Activated naive CD4-positive, alpha-beta T cell treated with anti-CD3 and anti-CD28 coated beads for 36 hours (primary cell): Measurements from ENCODE around the gene PDP2. TPM values are rescaled to one million over a fixed set of nuclear protein-coding genes. Genes with fewer than 3 reads are reported as not detected.
A peak's percentile ranks its signal among the peaks of the same experiment; 100 is the strongest.

Experiments
- CTCF ChIA-PET: fragments of 350-600 bp; sonication (Branson Sonifier 250); formaldehyde crosslinking; loops from one replicate; lab custom pipeline; 2021; ENCODE audit warnings: antibody characterized with exemption; lab: Charles Lee
- DNase-seq: peaks from one replicate; pipeline ENCODE4 v3.0.0-alpha.2; 2020
- H3K27ac Mint-ChIP-seq: one replicate; pipeline ENCODE4 v1.8.0; 2021; ENCODE audit warnings: mild to moderate bottlenecking, mixed read lengths
- H3K27me3 Mint-ChIP-seq: one replicate; pipeline ENCODE4 v1.8.0; 2021; ENCODE audit warnings: low read depth, mixed read lengths
- H3K36me3 Mint-ChIP-seq: one replicate; pipeline ENCODE4 v1.8.0; 2021; ENCODE audit warnings: low read depth, mixed read lengths
- H3K4me1 Mint-ChIP-seq: one replicate; pipeline ENCODE4 v1.8.0; 2021; ENCODE audit warnings: low read depth, mixed read lengths
- H3K4me3 Mint-ChIP-seq: one replicate; pipeline ENCODE4 v1.8.0; 2021; ENCODE audit warnings: mild to moderate bottlenecking, moderate library complexity, mixed read lengths
- H3K9me3 Mint-ChIP-seq: one replicate; pipeline ENCODE4 v1.8.0; 2021; ENCODE audit warnings: mixed read lengths
- intact Hi-C: fragments of 100-400 bp; cut with micrococcal nuclease; formaldehyde crosslinking; loops from one replicate; pipeline ENCODE4 v1.15.1; 2023
- total RNA-seq, 2 experiments: library from RNA; stranded (reverse); gene quantifications; one replicate each; pipeline ENCODE4 v1.2.3, GENCODE V29; 2021

The PDP2 gene, protein sequence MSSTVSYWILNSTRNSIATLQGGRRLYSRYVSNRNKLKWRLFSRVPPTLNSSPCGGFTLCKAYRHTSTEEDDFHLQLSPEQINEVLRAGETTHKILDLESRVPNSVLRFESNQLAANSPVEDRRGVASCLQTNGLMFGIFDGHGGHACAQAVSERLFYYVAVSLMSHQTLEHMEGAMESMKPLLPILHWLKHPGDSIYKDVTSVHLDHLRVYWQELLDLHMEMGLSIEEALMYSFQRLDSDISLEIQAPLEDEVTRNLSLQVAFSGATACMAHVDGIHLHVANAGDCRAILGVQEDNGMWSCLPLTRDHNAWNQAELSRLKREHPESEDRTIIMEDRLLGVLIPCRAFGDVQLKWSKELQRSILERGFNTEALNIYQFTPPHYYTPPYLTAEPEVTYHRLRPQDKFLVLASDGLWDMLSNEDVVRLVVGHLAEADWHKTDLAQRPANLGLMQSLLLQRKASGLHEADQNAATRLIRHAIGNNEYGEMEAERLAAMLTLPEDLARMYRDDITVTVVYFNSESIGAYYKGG
- total RNA-seq, result 10 to 100 TPM; 18.8 to 20.6 TPM

DNA sequence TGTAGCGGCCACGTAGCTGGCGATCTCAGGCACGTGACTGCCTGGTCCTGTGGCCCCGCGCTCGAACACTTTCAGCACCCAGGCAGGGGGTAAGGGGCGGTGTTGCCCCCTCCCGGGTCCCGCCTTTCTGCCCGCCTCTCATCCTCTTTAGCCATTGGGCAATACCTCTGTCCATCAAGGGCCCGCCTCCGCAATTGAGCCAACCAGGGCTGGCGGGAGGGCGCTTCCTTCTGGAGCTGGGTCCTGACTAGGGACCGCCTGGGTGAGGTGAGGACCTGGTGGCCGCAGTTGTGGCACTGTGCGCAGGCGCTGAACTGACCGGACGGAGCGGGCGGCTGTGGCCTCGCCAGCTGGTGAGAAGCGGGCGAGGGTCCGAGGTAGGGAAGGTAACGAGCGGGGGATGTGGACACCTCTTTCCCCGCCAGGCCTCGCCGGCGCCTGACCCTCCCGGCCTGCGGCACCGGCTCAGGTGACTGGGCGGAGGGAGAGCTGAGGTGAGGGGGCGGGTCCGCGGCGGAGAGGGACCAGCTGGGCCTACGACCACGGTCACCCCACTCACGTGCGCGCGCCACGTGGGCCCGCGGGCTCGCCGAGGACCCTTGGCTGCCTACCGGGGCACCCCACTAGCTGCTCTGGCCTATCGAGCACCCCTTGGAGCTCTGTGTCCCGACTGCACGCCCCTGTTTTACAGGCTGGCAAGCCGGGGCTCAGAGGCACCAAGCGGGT lies at the start of gene PDP2:
PDP2 (plus strand) TSS at position 228 of the 726 bp plus-strand sequence. CDS start 3,770 bp downstream, outside the sequence.
- Mint-ChIP-seq H3K36me3 (peaks cover 12% of the 10 kb centered on the region), H3K4me3 (peak within 1 kb of the TSS; percentile 97), H3K27ac (peak within 1 kb of the TSS; percentile 87), H3K9me3 (peaks cover 2% of the 10 kb centered on the region), H3K4me1 (peaks cover 51% of the 10 kb centered on the region), H3K27me3 (no peaks in the 10 kb centered on the region)
- intact Hi-C loops, result no loop called here
- peak; percentile 96 for DNase-seq
- CTCF ChIA-PET, result interaction anchor here (0.9 to 3.8 kb wide), 11 partner anchors 9 to 129 kb away, joined by 3 to 32 read pairs (median 4); partner anchors contain the start of genes DYNC1LI2 and NAE1

DNA sequence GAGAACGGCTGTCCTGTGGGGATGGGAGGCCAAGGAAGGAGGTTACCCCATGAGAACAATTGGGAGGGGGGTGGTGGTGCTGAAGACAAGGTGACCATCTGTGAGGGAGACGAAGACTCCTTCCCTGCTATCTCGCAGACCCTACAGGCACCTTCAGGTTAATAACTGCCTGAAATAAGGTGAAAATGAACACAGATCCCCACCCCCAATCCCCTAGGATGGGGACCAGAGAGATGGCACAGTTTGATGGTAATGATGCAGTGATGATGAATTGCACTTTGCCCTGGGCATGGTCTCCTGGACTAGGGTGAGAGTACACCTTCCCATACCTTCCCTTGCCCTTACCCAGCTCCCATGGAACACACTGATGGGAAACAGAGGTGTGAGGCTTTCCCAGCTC lies 48.1 kb upstream of the PDP2 start:
- H3K27ac Mint-ChIP-seq, result no peak overlapping the region
- peaks cover 8% of the 10 kb centered on the region for H3K36me3 Mint-ChIP-seq
- intact Hi-C loops, result no loop called here

DNA sequence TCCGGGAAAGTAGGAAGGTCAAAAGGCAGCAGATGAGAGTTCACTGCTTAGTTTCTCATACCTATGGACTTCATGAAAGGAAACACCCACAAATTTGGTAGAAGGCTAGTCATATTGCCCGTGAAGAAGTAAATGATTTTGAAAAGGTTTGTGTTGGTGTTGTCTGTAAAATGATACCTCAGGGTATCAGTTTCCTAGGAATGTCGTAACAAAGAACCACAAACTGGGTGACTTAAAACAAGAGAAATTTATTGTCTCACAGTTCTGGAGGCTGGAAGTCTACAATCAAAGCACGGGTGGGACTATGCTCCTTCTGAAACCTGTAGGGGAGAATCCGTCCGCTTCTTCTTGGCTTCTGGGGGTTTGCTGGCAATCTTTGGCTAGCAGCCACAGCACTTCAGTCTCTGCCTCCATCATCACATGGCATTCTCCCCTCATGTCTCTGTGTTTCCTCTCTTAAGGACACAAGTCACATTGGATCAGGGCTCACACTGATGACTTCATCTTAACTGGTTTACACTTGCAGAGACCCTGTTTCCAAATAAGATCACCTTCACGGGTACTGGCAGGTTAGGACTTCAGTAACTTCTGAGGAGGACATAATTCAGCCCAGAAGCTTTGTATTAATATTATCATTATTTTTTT lies 47.5 kb upstream of the PDP2 start:
- Mint-ChIP-seq H3K36me3 (peaks cover 5% of the 10 kb centered on the region), H3K27me3 (no peaks in the 10 kb centered on the region), H3K4me1 (peaks cover 22% of the 10 kb centered on the region), H3K4me3 (no peak overlapping the region), H3K27ac (no peak overlapping the region), H3K9me3 (no peaks in the 10 kb centered on the region)
- intact Hi-C loops, result no loop called here
- CTCF ChIA-PET, result interaction anchor here (1.1 to 8.5 kb wide), 4 partner anchors 13 to 49 kb away, joined by 3 to 132 read pairs (median 28); partner anchors contain the start of gene CA7
- no peak for DNase-seq

More for the DNA sequence above, 48.1 kb upstream of the PDP2 start:
- H3K9me3 Mint-ChIP-seq, result no peaks in the 10 kb centered on the region
- H3K27me3 Mint-ChIP-seq, result no peaks in the 10 kb centered on the region
- peaks cover 25% of the 10 kb centered on the region for H3K4me1 Mint-ChIP-seq
- no peak overlapping the region for H3K4me3 Mint-ChIP-seq
- CTCF ChIA-PET, result interaction anchor here (1.1 to 8.5 kb wide), 8 partner anchors 10 to 101 kb away, joined by 3 to 132 read pairs (median 6); partner anchors contain the start of gene CA7
- no peak for DNase-seq

- CTCF ChIA-PET, result interaction anchor here (8.5 kb wide), 1 partner anchor 33 kb away, joined by 132 read pairs; no protein-coding TSS in a partner anchor
- Mint-ChIP-seq H3K4me1 (peaks cover 5% of the 10 kb centered on the region), H3K27ac (no peak overlapping the region), H3K36me3 (no peaks in the 10 kb centered on the region), H3K27me3 (no peaks in the 10 kb centered on the region), H3K9me3 (no peaks in the 10 kb centered on the region), H3K4me3 (no peak overlapping the region)
- intact Hi-C loops, result no loop called here
- DNase-seq, result no peak
These were observed 45.6 kb upstream of the PDP2 start for GRCh38 chr16:66834746-66835145.

DNA sequence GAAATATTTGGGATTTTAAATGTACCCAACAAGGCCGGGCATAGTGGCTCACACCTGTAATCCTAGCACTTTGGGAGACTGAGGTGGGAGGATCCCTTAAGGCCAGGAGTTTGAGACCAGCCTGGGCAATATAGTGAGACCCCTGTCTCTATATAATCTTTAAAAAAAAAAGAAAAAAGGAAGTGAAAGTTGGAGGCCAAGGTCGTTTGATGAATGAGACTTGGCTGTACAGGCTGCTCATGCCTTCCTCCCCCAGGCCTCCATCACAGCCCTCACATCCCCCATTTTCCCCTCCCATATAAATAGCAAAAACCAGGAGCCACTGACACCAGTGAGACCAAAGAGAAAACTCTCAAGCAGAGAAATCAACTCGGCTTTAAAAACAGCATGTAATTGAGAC lies 39.4 kb upstream of the PDP2 start:
- CTCF ChIA-PET, result no interaction called here
- Mint-ChIP-seq H3K27ac (no peak overlapping the region), H3K4me3 (no peak overlapping the region), H3K9me3 (no peaks in the 10 kb centered on the region), H3K4me1 (peaks cover 5% of the 10 kb centered on the region), H3K36me3 (no peaks in the 10 kb centered on the region), H3K27me3 (peaks cover 24% of the 10 kb centered on the region)
- no peak for DNase-seq
- intact Hi-C loops, result no loop called here

DNA sequence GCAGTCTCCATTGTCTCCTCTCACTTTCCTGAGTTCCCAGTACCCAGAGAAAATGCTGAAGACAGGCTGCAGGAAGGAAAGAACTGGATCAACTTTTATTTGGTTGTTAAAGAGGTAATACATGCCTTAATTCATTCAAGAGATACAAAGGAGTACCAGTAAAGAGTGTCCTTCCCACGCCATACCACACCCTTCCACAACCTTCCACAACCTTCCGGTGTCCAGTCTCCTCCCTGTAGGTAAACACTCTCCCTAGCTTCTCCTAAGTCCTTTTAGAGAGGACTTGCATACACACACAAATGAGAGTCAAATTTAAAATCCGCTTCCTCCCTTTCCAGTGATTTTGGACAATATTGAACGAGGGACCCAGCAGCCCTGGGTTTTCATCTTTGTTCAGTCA lies 38.9 kb upstream of the PDP2 start:
- CTCF ChIA-PET, result interaction anchor here (0.8 to 8.8 kb wide), 3 partner anchors 11 to 31 kb away, joined by 3 to 50 read pairs (median 5); partner anchors contain the start of gene NAE1
- intact Hi-C loops, result no loop called here
- Mint-ChIP-seq H3K27ac (no peak overlapping the region), H3K9me3 (no peaks in the 10 kb centered on the region), H3K36me3 (no peaks in the 10 kb centered on the region), H3K4me1 (peaks cover 5% of the 10 kb centered on the region), H3K27me3 (peaks cover 28% of the 10 kb centered on the region), H3K4me3 (no peak overlapping the region)
- no peak for DNase-seq

DNA sequence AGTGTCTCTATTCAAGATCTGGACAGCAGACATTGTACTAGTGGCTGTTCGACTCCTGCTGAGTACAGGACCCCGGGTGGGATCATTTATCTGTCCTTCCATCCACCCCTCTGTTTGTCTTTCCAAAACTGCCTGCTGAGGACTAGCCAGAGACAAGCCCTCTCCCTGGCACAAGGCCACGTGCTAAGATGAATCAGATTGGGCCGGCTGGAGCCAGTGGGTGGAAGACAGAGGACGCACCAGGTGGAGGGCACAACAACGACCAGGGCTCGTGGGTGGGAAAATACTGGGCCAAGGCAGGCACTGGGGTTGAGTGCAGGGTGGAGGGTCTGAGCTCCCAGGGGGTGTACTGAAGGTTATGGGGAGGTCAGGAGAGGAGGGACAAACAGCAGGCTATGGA lies 37.5 kb upstream of the PDP2 start:
- Mint-ChIP-seq H3K4me3 (no peak overlapping the region), H3K36me3 (no peaks in the 10 kb centered on the region), H3K27ac (no peak overlapping the region), H3K9me3 (no peaks in the 10 kb centered on the region), H3K4me1 (peaks cover 5% of the 10 kb centered on the region), H3K27me3 (peaks cover 32% of the 10 kb centered on the region)
- intact Hi-C loops, result no loop called here
- CTCF ChIA-PET, result interaction anchor here (1.1 to 8.8 kb wide), 3 partner anchors 12 to 101 kb away, joined by 3 to 50 read pairs (median 10); partner anchors contain the start of gene NAE1
- no peak for DNase-seq

- peaks cover 5% of the 10 kb centered on the region for H3K4me1 Mint-ChIP-seq
- no peaks in the 10 kb centered on the region for H3K9me3 Mint-ChIP-seq
- no peak for DNase-seq
- CTCF ChIA-PET, result interaction anchor here (1.2 to 8.8 kb wide), 2 partner anchors 12 to 25 kb away, joined by 10 to 50 read pairs; partner anchors contain the start of gene NAE1
- H3K27me3 Mint-ChIP-seq, result peaks cover 32% of the 10 kb centered on the region
- no peak overlapping the region for H3K27ac Mint-ChIP-seq
- intact Hi-C loops, result no loop called here
- no peaks in the 10 kb centered on the region for H3K36me3 Mint-ChIP-seq
- H3K4me3 Mint-ChIP-seq, result no peak overlapping the region
These were observed 37.1 kb upstream of the PDP2 start for GRCh38 chr16:66843191-66843590.

GRCh38 chr16:66844009-66844341 lies 36.3 kb upstream of the PDP2 start:
- peaks cover 32% of the 10 kb centered on the region for H3K27me3 Mint-ChIP-seq

DNA sequence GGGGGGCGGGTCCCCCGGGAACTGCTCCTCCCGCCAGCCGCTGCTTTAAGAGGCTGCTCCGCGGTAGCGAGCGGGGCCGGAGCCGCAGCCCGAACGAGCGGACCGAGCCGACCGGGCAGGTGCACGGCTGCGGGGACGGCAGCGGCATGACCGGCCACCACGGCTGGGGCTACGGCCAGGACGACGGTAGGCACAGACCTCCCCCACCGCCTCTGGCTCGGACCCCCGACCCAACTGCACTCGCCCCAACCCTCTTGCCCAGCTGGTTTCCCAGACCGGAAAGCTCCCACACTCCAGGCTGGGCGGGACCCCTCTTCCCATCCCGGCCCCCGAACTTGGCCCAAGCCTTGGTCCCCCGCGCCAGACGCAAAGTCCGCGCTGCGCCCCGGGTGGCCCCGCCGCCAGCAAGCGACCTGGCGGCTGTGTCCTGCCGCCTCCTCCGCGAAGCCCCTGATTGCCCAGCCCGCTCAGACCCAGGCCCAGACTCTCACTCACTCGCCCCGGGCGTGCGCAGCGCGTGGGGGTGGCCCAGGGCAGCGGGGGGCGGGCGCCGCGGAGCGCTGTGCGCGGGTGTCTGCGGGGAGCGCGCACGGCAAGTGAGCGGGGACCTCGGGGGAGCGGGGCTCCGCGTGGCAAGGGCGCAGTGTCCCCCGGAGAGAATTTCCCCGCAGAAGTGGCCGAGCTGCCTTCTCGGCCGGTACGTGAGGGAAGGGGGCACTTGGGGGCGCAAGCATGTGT lies 35.8 kb upstream of the PDP2 start, which contains the start of gene CA7:
CA7 (plus strand) TSS at position 73 of the 738 bp plus-strand sequence; CDS start at position 147, 74 bp downstream.
- H3K27ac Mint-ChIP-seq, result no peak within 1 kb of the TSS
- intact Hi-C loops, result no loop called here
- no peaks in the 10 kb centered on the region for H3K36me3 Mint-ChIP-seq
- H3K9me3 Mint-ChIP-seq, result no peaks in the 10 kb centered on the region
- H3K27me3 Mint-ChIP-seq, result peaks cover 32% of the 10 kb centered on the region
- DNase-seq, result no peak
- H3K4me3 Mint-ChIP-seq, result peak within 1 kb of the TSS; percentile 39
- CTCF ChIA-PET, result interaction anchor here (5.6 to 8.8 kb wide), 2 partner anchors 14 to 24 kb away, joined by 25 to 50 read pairs; partner anchors contain the start of gene NAE1
- peaks cover 5% of the 10 kb centered on the region for H3K4me1 Mint-ChIP-seq

More at GRCh38 chr16:66844009-66844341, 36.3 kb upstream of the PDP2 start:
- Mint-ChIP-seq H3K9me3 (no peaks in the 10 kb centered on the region), H3K27ac (no peak overlapping the region), H3K4me1 (peaks cover 5% of the 10 kb centered on the region), H3K4me3 (peak overlapping the region; percentile 39), H3K36me3 (no peaks in the 10 kb centered on the region)
- intact Hi-C loops, result no loop called here
- no peak for DNase-seq
- CTCF ChIA-PET, result interaction anchor here (1.2 to 8.8 kb wide), 3 partner anchors 13 to 24 kb away, joined by 10 to 50 read pairs (median 25); partner anchors contain the start of gene NAE1

- no peaks in the 10 kb centered on the region for H3K36me3 Mint-ChIP-seq
- CTCF ChIA-PET, result interaction anchor here (5.6 to 8.8 kb wide), 2 partner anchors 14 to 23 kb away, joined by 25 to 50 read pairs; partner anchors contain the start of gene NAE1
- peaks cover 5% of the 10 kb centered on the region for H3K4me1 Mint-ChIP-seq
- DNase-seq, result no peak
- peaks cover 32% of the 10 kb centered on the region for H3K27me3 Mint-ChIP-seq
- no peak overlapping the region for H3K27ac Mint-ChIP-seq
- peak overlapping the region; percentile 10 for H3K4me3 Mint-ChIP-seq
- intact Hi-C loops, result no loop called here
- H3K9me3 Mint-ChIP-seq, result no peaks in the 10 kb centered on the region
These were observed 35.3 kb upstream of the PDP2 start for GRCh38 chr16:66845080-66845410.
